Endothelial cell of hepatic sinusoid (primary cell): ENCODE results near the gene LCE2D.

Experiments
- in situ Hi-C: cut with HindIII; loops from 2 replicates; pipeline ENCODE4 v1.10.0; 2017; ENCODE audit warnings: low sequenced_read_pairs

LCE2D gene

GRCh38 chr1:152697701-152698600, 34.8 kb downstream of the LCE2D start, which contains the start of gene LCE2A:
TSS of gene LCE2A (plus strand) at chr1:152698345. CDS start at chr1:152698902, 557 bp downstream.
- in situ Hi-C loops = loop anchor here (5.0 kb wide), 1 partner anchor 69 kb away; no protein-coding TSS in a partner anchor

- in situ Hi-C loops = loop anchor here (5.0 kb wide), 1 partner anchor 68 kb away; no protein-coding TSS in a partner anchor
These were observed 36.6 kb downstream of the LCE2D start for GRCh38 chr1:152699746-152700145.

GRCh38 chr1:152707860-152708259, 44.7 kb downstream of the LCE2D start, which contains the start of gene LCE4A:
TSS of gene LCE4A (plus strand) at chr1:152708160. CDS start at chr1:152709076, 916 bp downstream.
- in situ Hi-C loops = no loop called here
